Thyroid gland (tissue), 4 donors: Measurements from ENCODE around the gene PTH1R. TPM values are rescaled to one million over a fixed set of nuclear protein-coding genes. Genes with fewer than 3 reads are reported as not detected.

ENCODE experiments used
- DNase-seq, 2 donors: peaks; one replicate each; pipeline ENCODE4 v3.0.0-alpha.2; 2019
- H3K27ac ChIP-seq, 3 donors: fragments of 200-600 bp; sonication (generic); 1 replicate in 2 of 3; 2 replicates in 1 of 3; pipeline ENCODE4 v1.5.1; 2016 to 2019; ENCODE audit warnings: mild to moderate bottlenecking in 1 of 3, moderate library complexity in 1 of 3
- H3K27me3 ChIP-seq: fragments of 200-600 bp; sonication (generic); one replicate; pipeline ENCODE4 v1.5.1; 2019
- H3K36me3 ChIP-seq, 2 donors: fragments of 200-600 bp; sonication (generic); one replicate each; pipeline ENCODE4 v1.5.1; 2016 to 2019
- H3K4me1 ChIP-seq, 2 donors: fragments of 200-600 bp; sonication (generic); one replicate each; pipeline ENCODE4 v1.5.1; 2017 to 2019
- H3K4me3 ChIP-seq, 3 donors: fragments of 200-600 bp; sonication (generic); replicated peaks in 1 of 3; 1 replicate in 2 of 3; 2 replicates in 1 of 3; pipeline ENCODE4 v1.5.1; 2016; ENCODE audit warnings: mild to moderate bottlenecking in 1 of 3
- H3K9me3 ChIP-seq: fragments of 200-600 bp; sonication (generic); one replicate; pipeline ENCODE4 v1.5.1; 2017
- CTCF ChIP-seq, 6 experiments: fragments of 200-600 bp in 3 of 6; fragments of 450-650 bp in 3 of 6; sonication (generic) in 3 of 6; IDR thresholded peaks; one replicate each; pipeline ENCODE4 v1.5.1; 2016 to 2019; ENCODE audit warnings: antibody characterized with exemption in 6 of 6, mild to moderate bottlenecking in 2 of 6, inconsistent platforms in 1 of 6, moderate library complexity in 1 of 6
- POLR2A ChIP-seq, 2 donors: fragments of 450-650 bp; IDR thresholded peaks; one replicate each; pipeline ENCODE4 v1.6.1; 2017; ENCODE audit warnings: antibody characterized with exemption in 2 of 2, mild to moderate bottlenecking in 2 of 2, moderate library complexity in 1 of 2
- WGBS, 2 donors: methylation state at CpG; one replicate each; pipeline ENCODE4 v1.1.5; 2017; 5-methylcytosine and 5-hydroxymethylcytosine counted together
- intact Hi-C: fragments of 100-400 bp; cut with DNase I; formaldehyde crosslinking; loops from one replicate; pipeline ENCODE4 v1.15.1; 2023
- total RNA-seq, 4 donors: library from RNA; depleted of rRNA; stranded (reverse); fragments of >200 nt; gene quantifications; one replicate each; pipeline ENCODE4 v1.2.3, GENCODE V29; 2016

The PTH1R gene
- total RNA-seq, 4 donors from 2014 or later, result 1.2 to 10.6 (median 4.4) TPM

GRCh38 chr3:46843508-46843907 is 34.0 kb upstream of the PTH1R start:
- intact Hi-C loops, result no loop called here
- Histone ChIP-seq H3K4me1 (peaks cover 6 to 21% of the 10 kb centered on the region in 2 donors), H3K27me3 (no peaks in the 10 kb centered on the region), H3K36me3 (no peaks in the 10 kb centered on the region), H3K4me3 (no peak overlapping the region), H3K9me3 (no peaks in the 10 kb centered on the region), H3K27ac (no peak overlapping the region)
- TF ChIP-seq CTCF (IDR thresholded peaks at IDR 0.05) (no peak), POLR2A (IDR thresholded peaks at IDR 0.05) (no peak)
- no peak for DNase-seq
- 95 to 99% methylated on average over 3 of the region's 3 CpGs for WGBS, 2 donors

DNA sequence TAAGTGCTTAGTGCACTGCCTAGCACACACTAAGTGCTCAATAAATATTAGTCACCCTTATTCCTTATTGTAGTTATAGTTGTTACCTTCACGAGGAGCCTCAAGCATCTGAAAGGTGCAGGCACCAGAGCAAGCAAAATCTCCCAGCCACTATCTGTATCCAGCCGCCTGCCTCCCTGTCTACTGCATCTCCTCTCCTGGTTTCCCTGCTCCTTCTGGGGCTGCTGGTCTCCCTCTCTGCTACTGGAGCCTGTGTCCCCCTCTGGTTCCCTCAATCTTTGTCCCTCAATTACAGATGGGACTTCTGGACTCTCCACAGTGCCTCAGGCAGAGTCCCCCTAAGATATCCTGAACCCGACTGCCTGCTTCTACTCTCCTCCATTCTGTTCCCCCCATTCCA is 33.1 kb upstream of the PTH1R start:
- Histone ChIP-seq H3K27me3 (no peaks in the 10 kb centered on the region), H3K27ac (no peak overlapping the region), H3K9me3 (no peaks in the 10 kb centered on the region), H3K4me1 (peaks cover 6 to 21% of the 10 kb centered on the region in 2 donors), H3K4me3 (no peak overlapping the region), H3K36me3 (no peaks in the 10 kb centered on the region)
- 84 to 86% methylated on average over 3 of the region's 3 CpGs for WGBS, 2 donors
- intact Hi-C loops, result no loop called here
- no peak for TF ChIP-seq POLR2A (IDR thresholded peaks at IDR 0.05)
- DNase-seq, result no peak

DNA sequence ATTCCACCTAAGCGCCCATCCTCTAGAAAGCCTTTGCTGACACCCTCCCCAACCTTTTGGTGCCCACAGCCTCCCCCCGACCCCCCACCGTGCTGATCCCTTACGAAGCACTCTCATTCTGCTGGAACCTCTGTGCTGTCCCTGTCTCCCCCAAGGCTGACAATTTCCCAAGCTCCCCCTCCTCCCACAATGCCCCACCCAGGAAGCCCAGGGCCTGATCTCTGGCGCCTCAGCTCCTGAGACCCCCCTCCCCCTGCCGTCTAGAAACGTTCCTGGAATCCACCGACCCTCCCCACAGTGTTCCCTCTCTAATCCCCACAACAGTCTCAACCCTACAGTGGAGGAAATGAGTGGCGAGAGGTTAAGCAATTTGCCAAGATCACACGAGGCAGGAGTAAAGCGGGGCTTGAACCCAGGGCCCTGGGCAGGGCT is 32.6 kb upstream of the PTH1R start:
- 21 to 28% methylated on average over 11 of the region's 11 CpGs for WGBS, 2 donors
- Histone ChIP-seq H3K27me3 (no peaks in the 10 kb centered on the region), H3K4me3 (peak overlapping the region in 2 of 3 donors; percentile 8 to 48), H3K4me1 (peaks cover 6 to 21% of the 10 kb centered on the region in 2 donors), H3K27ac (peak overlapping the region; percentile 34 to 84 (median 73)), H3K36me3 (no peaks in the 10 kb centered on the region), H3K9me3 (no peaks in the 10 kb centered on the region)
- no peak for DNase-seq
- no peak for TF ChIP-seq CTCF (IDR thresholded peaks at IDR 0.05)
- no peak for TF ChIP-seq POLR2A (IDR thresholded peaks at IDR 0.05)
- intact Hi-C loops, result no loop called here

GRCh38 chr3:46845397-46845859 is 32.1 kb upstream of the PTH1R start:
- Histone ChIP-seq H3K4me3 (peak overlapping the region; percentile 8 to 48 (median 26)), H3K4me1 (peaks cover 6 to 21% of the 10 kb centered on the region in 2 donors), H3K36me3 (no peaks in the 10 kb centered on the region), H3K9me3 (no peaks in the 10 kb centered on the region), H3K27ac (peak overlapping the region; percentile 34 to 84 (median 73)), H3K27me3 (no peaks in the 10 kb centered on the region)
- 0% methylated on average over 11 of the region's 23 CpGs; no CpG with 5 or more reads in 1 of the 2 donors for WGBS, 2 donors
- TF ChIP-seq POLR2A (IDR thresholded peaks at IDR 0.05) (no peak), CTCF (IDR thresholded peaks at IDR 0.05) (no peak)
- intact Hi-C loops, result no loop called here
- DNase-seq, result peak; percentile 83 to 87

DNA sequence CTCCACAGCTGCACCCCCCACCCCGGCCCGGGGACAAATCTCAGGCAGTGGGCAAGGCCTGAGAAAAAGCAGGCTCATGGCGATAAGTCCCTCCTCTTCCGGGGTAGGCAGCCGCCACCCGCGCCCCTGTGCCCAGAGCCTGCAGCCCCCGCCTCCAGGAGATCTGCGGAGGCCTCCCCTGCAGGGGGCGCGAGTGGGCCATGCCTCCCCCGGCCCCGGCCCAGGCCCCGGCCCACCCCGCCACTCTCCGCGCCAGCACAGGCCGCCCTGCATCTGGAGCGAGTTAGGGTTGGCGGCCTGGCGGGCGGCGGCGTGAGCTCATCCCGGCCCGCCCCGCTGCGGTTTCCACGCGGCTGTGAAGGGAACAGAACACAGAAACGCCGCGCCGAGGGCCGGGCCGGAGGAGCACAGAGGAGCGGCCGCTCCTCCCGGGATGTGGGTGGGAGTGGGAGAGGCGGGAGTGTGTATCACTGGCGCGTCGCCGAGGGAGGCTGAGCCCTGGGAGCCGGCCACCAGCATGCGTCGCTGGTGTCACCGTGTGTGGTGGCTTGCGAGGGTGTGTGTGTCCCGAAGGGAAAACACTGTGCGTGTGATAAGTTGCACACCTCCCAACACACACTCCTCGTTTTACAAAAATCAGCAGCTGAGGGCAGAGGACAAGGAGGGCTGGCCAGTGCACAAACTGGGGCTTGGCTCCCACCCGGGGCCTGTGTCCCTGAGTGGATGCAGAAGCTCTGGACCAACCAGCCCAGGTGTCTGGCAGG is 31.5 kb upstream of the PTH1R start:
- Histone ChIP-seq H3K4me3 (peak overlapping the region; percentile 8 to 48 (median 26)), H3K27me3 (no peaks in the 10 kb centered on the region), H3K27ac (peak overlapping the region; percentile 34 to 84 (median 73)), H3K9me3 (no peaks in the 10 kb centered on the region), H3K4me1 (peaks cover 6 to 21% of the 10 kb centered on the region in 2 donors), H3K36me3 (no peaks in the 10 kb centered on the region)
- intact Hi-C loops, result no loop called here
- WGBS, 2 donors, result 0 to 1% methylated on average over 2 to 28 of the region's 53 CpGs
- TF ChIP-seq CTCF (IDR thresholded peaks at IDR 0.05) (peak in 5 of 6 experiments; percentile 25 to 55 (median 39)), POLR2A (IDR thresholded peaks at IDR 0.05) (peak in 1 of 2 donors; percentile 50)
- DNase-seq, result peak; percentile 81 to 86
